Measurements from ENCODE around the gene LRRC51. TPM values are rescaled to one million over a fixed set of nuclear protein-coding genes. Genes with fewer than 3 reads are reported as not detected.

Gene LRRC51
- total and polyA plus RNA-seq, 2 donors (not counting 3 experiments of a cell fraction or from before 2014, with no cell fraction given): 3.5 to 6.1 TPM

DNA sequence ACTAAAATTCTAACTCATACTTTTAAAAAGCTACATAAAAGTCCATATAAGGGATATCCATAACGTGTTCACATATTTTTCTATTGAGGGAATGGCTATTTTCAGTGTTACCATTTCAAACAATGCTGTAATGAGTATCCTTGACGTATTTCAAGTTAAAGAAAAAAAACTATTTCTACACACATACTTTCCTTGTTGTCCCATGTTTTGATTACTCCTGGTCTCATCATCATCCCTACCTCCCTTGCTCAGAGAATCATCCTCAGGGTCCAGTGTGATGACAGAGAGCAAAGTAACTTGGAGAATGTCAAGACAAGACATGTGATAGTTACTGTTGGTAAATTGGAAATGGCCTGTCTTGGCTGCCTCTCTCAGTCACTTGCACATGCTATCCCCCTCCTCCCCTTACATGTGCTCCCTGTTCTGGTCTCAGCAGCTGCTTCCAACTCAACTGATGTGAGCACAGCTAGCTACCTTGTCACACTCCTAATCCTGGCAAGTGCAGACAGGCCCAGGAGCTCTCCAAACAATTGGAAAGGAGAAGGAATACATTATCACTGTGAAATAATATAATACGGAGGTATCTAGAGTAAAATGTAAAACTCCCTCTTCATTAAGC lies 22.1 kb upstream of the LRRC51 start:
- no peak overlapping the region for H2AFZ ChIP-seq (ENCODE audit: low read depth, low read length)
- POLR2A ChIA-PET: no interaction called here
- H3K9me3 ChIP-seq (replicated peaks; ENCODE audit: control insufficient read depth, insufficient read depth, low read length): no peaks in the 10 kb centered on the region
- peaks cover 0 to 3% of the 10 kb centered on the region in 2 experiments for H3K36me3 ChIP-seq (ENCODE audit: control insufficient read depth in 2 of 2, extremely low read depth in 1 of 2, insufficient read depth in 2 of 2, low read length in 2 of 2)
- H3K4me1 ChIP-seq (ENCODE audit: control insufficient read depth, extremely low read depth, insufficient read depth, low read length): no peaks in the 10 kb centered on the region
- BruUV-seq (replicated peaks): no TSS peak
- H4K20me1 ChIP-seq (replicated peaks; ENCODE audit: control insufficient read depth, extremely low read depth, insufficient read depth, low read length): no peaks in the 10 kb centered on the region
- no peak for DNase-seq (ENCODE audit: low read depth, low spot score)
- dilution Hi-C loops (cut with MboI; ENCODE audit: extremely low pct_ligation_motif_present, low sequenced_read_pairs) (no loop called here), intact Hi-C loops (cut with micrococcal nuclease) (no loop called here)
- H3K79me2 ChIP-seq (ENCODE audit: control insufficient read depth, insufficient read depth, low read length): peaks cover 41% of the 10 kb centered on the region
- no peak overlapping the region for H3K4me2 ChIP-seq (ENCODE audit: insufficient read depth, low read length)
- CTCF ChIA-PET: interaction anchor here (1.1 to 3.0 kb wide), 4 partner anchors 9 to 33 kb away, joined by 3 to 8 read pairs (median 5); no protein-coding TSS in a partner anchor
- H3K9ac ChIP-seq (replicated peaks; ENCODE audit: extremely low read depth, insufficient read depth, low read length): no peak overlapping the region
- no peak for TF ChIP-seq FOS (IDR thresholded peaks at IDR 0.05; ENCODE audit: borderline replicate concordance, insufficient read depth, low read length)
- no peak for TF ChIP-seq GATA2 (IDR thresholded peaks at IDR 0.05; ENCODE audit: insufficient read depth, insufficient read length, low read depth, low read length)
- TF ChIP-seq, protein P1, sequence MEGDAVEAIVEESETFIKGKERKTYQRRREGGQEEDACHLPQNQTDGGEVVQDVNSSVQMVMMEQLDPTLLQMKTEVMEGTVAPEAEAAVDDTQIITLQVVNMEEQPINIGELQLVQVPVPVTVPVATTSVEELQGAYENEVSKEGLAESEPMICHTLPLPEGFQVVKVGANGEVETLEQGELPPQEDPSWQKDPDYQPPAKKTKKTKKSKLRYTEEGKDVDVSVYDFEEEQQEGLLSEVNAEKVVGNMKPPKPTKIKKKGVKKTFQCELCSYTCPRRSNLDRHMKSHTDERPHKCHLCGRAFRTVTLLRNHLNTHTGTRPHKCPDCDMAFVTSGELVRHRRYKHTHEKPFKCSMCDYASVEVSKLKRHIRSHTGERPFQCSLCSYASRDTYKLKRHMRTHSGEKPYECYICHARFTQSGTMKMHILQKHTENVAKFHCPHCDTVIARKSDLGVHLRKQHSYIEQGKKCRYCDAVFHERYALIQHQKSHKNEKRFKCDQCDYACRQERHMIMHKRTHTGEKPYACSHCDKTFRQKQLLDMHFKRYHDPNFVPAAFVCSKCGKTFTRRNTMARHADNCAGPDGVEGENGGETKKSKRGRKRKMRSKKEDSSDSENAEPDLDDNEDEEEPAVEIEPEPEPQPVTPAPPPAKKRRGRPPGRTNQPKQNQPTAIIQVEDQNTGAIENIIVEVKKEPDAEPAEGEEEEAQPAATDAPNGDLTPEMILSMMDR (IDR thresholded peaks at IDR 0.05; ENCODE audit: extremely low read depth in 1 of 2, insufficient read depth in 1 of 2, low read depth in 1 of 2, low read length in 2 of 2): no peak
- no peak for TF ChIP-seq JUN (IDR thresholded peaks at IDR 0.05; ENCODE audit: borderline replicate concordance, insufficient read depth, insufficient read length, low read depth)
- TF ChIP-seq MYC (IDR thresholded peaks at IDR 0.05; ENCODE audit: low read depth, low read length): no peak
- TF ChIP-seq EZH2 (IDR thresholded peaks at IDR 0.05; ENCODE audit: borderline replicate concordance, low read depth, low read length, severe bottlenecking): no peak
- TF ChIP-seq POLR2AphosphoS5 (IDR thresholded peaks at IDR 0.05; ENCODE audit: insufficient read depth, low read depth, low read length): no peak
- TF ChIP-seq POLR2A (IDR thresholded peaks at IDR 0.05; ENCODE audit: low read depth, low read length): no peak
- FAIRE-seq: no peak
- H3K9me1 ChIP-seq (replicated peaks; ENCODE audit: control insufficient read depth, extremely low read depth, insufficient read depth, low read length): no peaks in the 10 kb centered on the region
- no peak overlapping the region for H3K4me3 ChIP-seq (replicated peaks in 1 of 3; ENCODE audit: insufficient read depth in 1 of 3, low read depth in 1 of 3, low read length in 3 of 3)
- no peak overlapping the region for H3K27ac ChIP-seq (ENCODE audit: insufficient read depth, low read depth, low read length)
- no peaks in the 10 kb centered on the region for H3K27me3 ChIP-seq (ENCODE audit: control insufficient read depth in 2 of 2, insufficient read depth in 2 of 2, low read length in 2 of 2)

Data from endothelial cell of umbilical vein (primary cell).